ENCODE results near the gene NODAL. TPM values are rescaled to one million over a fixed set of nuclear protein-coding genes. Genes with fewer than 3 reads are reported as not detected.

The NODAL gene
- polyA plus RNA-seq, 2 of the 4 experiments (the other 2 are of a cell fraction) = not detected

DNA sequence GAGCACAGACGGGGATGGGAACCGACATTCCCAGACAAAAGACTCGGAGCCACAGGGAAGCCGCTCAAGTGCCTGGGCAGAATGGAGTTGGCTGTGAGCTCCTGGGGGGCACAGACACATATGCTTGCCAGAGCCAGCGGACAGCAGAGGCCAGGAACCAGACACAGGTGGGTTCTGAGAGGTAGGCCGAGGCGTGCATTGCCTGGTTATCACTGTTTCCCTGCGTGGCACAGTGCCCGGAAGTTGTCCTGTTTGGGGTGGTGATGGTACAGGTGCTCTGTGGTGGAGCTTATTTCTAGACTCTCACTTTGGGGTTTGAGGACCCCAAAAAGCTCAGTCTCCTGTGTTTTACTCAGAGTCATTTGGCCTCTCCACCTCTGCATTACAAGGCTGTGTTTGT lies 39.6 kb upstream of the NODAL start (continued):
- no peak for TF ChIP-seq POLR2AphosphoS2 (conservative IDR thresholded peaks at IDR 0.05; ENCODE audit: low read length)
- no peak for TF ChIP-seq PHF8 (IDR thresholded peaks at IDR 0.05; ENCODE audit: borderline replicate concordance, low read depth)
- no peak for TF ChIP-seq NFE2L2 (conservative IDR thresholded peaks at IDR 0.05; ENCODE audit: low read length)

DNA sequence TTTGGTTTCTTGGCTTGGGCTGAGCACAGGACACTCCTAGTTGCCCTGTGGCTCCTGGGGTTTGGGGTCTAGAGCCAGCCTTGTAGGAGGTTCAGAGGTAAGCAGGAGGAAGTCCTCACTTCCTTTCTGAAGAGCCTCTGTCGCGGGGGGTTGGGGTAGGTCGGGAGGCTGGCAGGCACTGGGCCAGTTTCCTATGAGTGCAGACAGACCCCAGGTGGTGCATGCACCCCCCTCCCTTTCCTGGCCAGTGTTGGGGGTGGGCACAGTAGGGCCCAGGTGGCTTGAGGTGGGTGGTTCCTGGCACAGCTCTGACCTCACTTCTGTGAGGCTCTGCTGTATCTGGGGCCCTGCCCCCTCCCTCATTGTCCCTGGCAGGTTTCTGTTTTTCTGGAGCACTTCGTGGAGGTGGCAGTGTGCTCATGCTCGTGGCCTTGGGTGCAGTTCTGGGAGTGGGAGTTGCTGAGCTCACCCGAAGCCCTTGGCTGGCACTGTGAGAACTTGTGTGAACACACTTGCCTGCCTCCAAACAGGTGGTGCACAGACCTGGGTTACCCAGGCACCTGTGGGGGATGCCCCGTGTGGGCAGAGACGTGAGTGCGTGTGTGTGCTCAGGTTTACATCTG lies 38.9 kb upstream of the NODAL start:
- DNase-seq (ENCODE audit: low read depth in 1 of 2, low spot score in 1 of 2) = no peak
- H3K4me1 ChIP-seq = peaks cover 26% of the 10 kb centered on the region; the same call in 2 of the 3 replicates
- no peak for FAIRE-seq
- 76% methylated on average over 7 of the region's 9 CpGs for WGBS (ENCODE audit: missing lambda C conversion rate)
- H3K9me3 ChIP-seq = no peaks in the 10 kb centered on the region
- H3K27ac ChIP-seq = no peak overlapping the region; a peak in 1 of 6 replicates
- ATAC-seq = no peak
- POLR2A ChIA-PET = no interaction called here
- no peak for TF ChIP-seq HEYL (CRISPR knock-in tag; IDR thresholded peaks at IDR 0.05)
- TF ChIP-seq ZNF302 (CRISPR knock-in tag; IDR thresholded peaks at IDR 0.05) = no peak
- no peak for TF ChIP-seq MAZ (IDR thresholded peaks at IDR 0.05; ENCODE audit: borderline replicate concordance, low read depth, low read length)
- TF ChIP-seq, protein P1, sequence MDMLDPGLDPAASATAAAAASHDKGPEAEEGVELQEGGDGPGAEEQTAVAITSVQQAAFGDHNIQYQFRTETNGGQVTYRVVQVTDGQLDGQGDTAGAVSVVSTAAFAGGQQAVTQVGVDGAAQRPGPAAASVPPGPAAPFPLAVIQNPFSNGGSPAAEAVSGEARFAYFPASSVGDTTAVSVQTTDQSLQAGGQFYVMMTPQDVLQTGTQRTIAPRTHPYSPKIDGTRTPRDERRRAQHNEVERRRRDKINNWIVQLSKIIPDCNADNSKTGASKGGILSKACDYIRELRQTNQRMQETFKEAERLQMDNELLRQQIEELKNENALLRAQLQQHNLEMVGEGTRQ (IDR thresholded peaks at IDR 0.05) = no peak
- no peak for TF ChIP-seq PHF8 (IDR thresholded peaks at IDR 0.05; ENCODE audit: borderline replicate concordance, low read depth)
- TF ChIP-seq RAD21 (conservative IDR thresholded peaks at IDR 0.05 in 1 of 2, IDR thresholded peaks at IDR 0.05 in 1 of 2) = no peak
- TF ChIP-seq, protein P2, sequence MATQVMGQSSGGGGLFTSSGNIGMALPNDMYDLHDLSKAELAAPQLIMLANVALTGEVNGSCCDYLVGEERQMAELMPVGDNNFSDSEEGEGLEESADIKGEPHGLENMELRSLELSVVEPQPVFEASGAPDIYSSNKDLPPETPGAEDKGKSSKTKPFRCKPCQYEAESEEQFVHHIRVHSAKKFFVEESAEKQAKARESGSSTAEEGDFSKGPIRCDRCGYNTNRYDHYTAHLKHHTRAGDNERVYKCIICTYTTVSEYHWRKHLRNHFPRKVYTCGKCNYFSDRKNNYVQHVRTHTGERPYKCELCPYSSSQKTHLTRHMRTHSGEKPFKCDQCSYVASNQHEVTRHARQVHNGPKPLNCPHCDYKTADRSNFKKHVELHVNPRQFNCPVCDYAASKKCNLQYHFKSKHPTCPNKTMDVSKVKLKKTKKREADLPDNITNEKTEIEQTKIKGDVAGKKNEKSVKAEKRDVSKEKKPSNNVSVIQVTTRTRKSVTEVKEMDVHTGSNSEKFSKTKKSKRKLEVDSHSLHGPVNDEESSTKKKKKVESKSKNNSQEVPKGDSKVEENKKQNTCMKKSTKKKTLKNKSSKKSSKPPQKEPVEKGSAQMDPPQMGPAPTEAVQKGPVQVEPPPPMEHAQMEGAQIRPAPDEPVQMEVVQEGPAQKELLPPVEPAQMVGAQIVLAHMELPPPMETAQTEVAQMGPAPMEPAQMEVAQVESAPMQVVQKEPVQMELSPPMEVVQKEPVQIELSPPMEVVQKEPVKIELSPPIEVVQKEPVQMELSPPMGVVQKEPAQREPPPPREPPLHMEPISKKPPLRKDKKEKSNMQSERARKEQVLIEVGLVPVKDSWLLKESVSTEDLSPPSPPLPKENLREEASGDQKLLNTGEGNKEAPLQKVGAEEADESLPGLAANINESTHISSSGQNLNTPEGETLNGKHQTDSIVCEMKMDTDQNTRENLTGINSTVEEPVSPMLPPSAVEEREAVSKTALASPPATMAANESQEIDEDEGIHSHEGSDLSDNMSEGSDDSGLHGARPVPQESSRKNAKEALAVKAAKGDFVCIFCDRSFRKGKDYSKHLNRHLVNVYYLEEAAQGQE (IDR thresholded peaks at IDR 0.05) = no peak
- no peak for TF ChIP-seq FOXS1 (CRISPR knock-in tag; IDR thresholded peaks at IDR 0.05)
- TF ChIP-seq ZC3H11A (IDR thresholded peaks at IDR 0.05) = no peak
- TF ChIP-seq ZFP36 (IDR thresholded peaks at IDR 0.05; ENCODE audit: borderline replicate concordance, partially characterized antibody) = no peak
- TF ChIP-seq TP53 (CRISPR knock-in tag; IDR thresholded peaks at IDR 0.05) = no peak
- no peak for TF ChIP-seq NR3C1 (IDR thresholded peaks at IDR 0.05)
- no peak for TF ChIP-seq SMC3 (IDR thresholded peaks at IDR 0.05)
- no peak for TF ChIP-seq TFCP2L1 (CRISPR knock-in tag; IDR thresholded peaks at IDR 0.05)
- no peak for TF ChIP-seq CBX2 (IDR thresholded peaks at IDR 0.05; ENCODE audit: borderline replicate concordance, low read depth)
- no peak for TF ChIP-seq GATA3 (IDR thresholded peaks at IDR 0.05; ENCODE audit: borderline replicate concordance)
- no peak for TF ChIP-seq FOSB (CRISPR knock-in tag; IDR thresholded peaks at IDR 0.05)
- TF ChIP-seq RFX5 (IDR thresholded peaks at IDR 0.05) = no peak
- peak overlapping the region; percentile 96; the same call in 1 of the 3 replicates for H3K4me2 ChIP-seq
- H3K4me3 ChIP-seq = no peak overlapping the region
- CTCF ChIA-PET = interaction anchor here (1.6 kb wide), 1 partner anchor 9 kb away, joined by 4 read pairs; no protein-coding TSS in a partner anchor

All from A549 (cell line).